Endothelial cell of umbilical vein (primary cell): ENCODE measurements around the gene GOLPH3. TPM values are rescaled to one million over a fixed set of nuclear protein-coding genes. Genes with fewer than 3 reads are reported as not detected.
A peak's percentile ranks its signal among the peaks of the same experiment; 100 is the strongest.

Experiments used
- BruUV-seq: library from RNA; stranded (reverse); fragments of 400-500 nt; replicated peaks from 2 replicates; lab custom pipeline; 2021; lab: Mats Ljungman, UMichigan
- CTCF ChIA-PET: fragments of 300-600, 350-600 bp; sonication (Branson Sonifier 250); formaldehyde crosslinking; loops from one replicate; lab custom pipeline; 2021; ENCODE audit warnings: antibody characterized with exemption, inconsistent platforms; lab: Charles Lee
- POLR2A ChIA-PET: fragments of 300-600, 350-600 bp; sonication (Branson Sonifier 250); formaldehyde crosslinking; loops from one replicate; lab custom pipeline; 2021; ENCODE audit warnings: antibody characterized with exemption, inconsistent platforms; lab: Charles Lee
- DNase-seq: peaks from one replicate; pipeline ENCODE4 v3.0.0-alpha.2; 2011; ENCODE audit warnings: low read depth, low spot score
- FAIRE-seq: peaks from 2 replicates; lab custom pipeline; 2011; peaks lifted over from hg19 to GRCh38; lab: Jason Lieb, UNC
- H2AFZ ChIP-seq: 2 replicates; pipeline ENCODE4 v1.6.0; 2012; ENCODE audit warnings: low read depth, low read length, control low read depth, inconsistent platforms
- H3K27ac ChIP-seq: 2 replicates; pipeline ENCODE4 v1.5.1; 2011; ENCODE audit warnings: low read depth, mild to moderate bottlenecking, control low read depth, low read length, moderate library complexity; ENCODE audit not compliant: insufficient read depth
- H3K27me3 ChIP-seq, 2 experiments: 2 replicates each; pipeline versions ENCODE4 v1.6.0 to v1.6.1; 2011; ENCODE audit warnings: low read length in 2 of 2, mixed read lengths in 1 of 2; ENCODE audit not compliant: control insufficient read depth in 2 of 2, insufficient read depth in 2 of 2
- H3K36me3 ChIP-seq, 2 experiments: 2 replicates in 1 of 2; 3 replicates in 1 of 2; pipeline ENCODE4 v1.5.1; 2011; ENCODE audit warnings: low read length in 2 of 2, mild to moderate bottlenecking in 1 of 2, moderate library complexity in 1 of 2; ENCODE audit not compliant: control insufficient read depth in 2 of 2, insufficient read depth in 2 of 2; ENCODE audit errors: extremely low read depth in 1 of 2
- H3K4me1 ChIP-seq: 3 replicates; pipeline ENCODE4 v1.5.1; 2011; ENCODE audit warnings: mild to moderate bottlenecking, low read length; ENCODE audit not compliant: control insufficient read depth, insufficient read depth; ENCODE audit errors: extremely low read depth
- H3K4me2 ChIP-seq: 2 replicates; pipeline ENCODE4 v1.6.1; 2011; ENCODE audit warnings: low read length, control low read depth, mixed read lengths; ENCODE audit not compliant: insufficient read depth
- H3K4me3 ChIP-seq, 3 experiments: fragments of 200-600 bp in 1 of 3; sonication (generic), shearing (Covaris generic) in 1 of 3; replicated peaks in 1 of 3; 2 replicates each; pipeline ENCODE4 v1.5.1; 2011 to 2016; ENCODE audit warnings: control low read depth in 3 of 3, low read length in 3 of 3, mild to moderate bottlenecking in 2 of 3, inconsistent platforms in 1 of 3, low read depth in 1 of 3, moderate library complexity in 1 of 3; ENCODE audit not compliant: insufficient read depth in 1 of 3
- H3K79me2 ChIP-seq: 2 replicates; pipeline ENCODE4 v1.6.0; 2012; ENCODE audit warnings: low read length, inconsistent platforms; ENCODE audit not compliant: control insufficient read depth, insufficient read depth
- H3K9ac ChIP-seq: replicated peaks from 2 replicates; pipeline ENCODE3; 2011; ENCODE audit warnings: low read length, control low read depth; ENCODE audit not compliant: insufficient read depth; ENCODE audit errors: extremely low read depth
- H3K9me1 ChIP-seq: replicated peaks from 3 replicates; pipeline ENCODE4 v1.6.0; 2011; ENCODE audit warnings: mild to moderate bottlenecking, low read length; ENCODE audit not compliant: control insufficient read depth, insufficient read depth; ENCODE audit errors: extremely low read depth
- H3K9me3 ChIP-seq: replicated peaks from 2 replicates; pipeline ENCODE4 v1.5.1; 2012; ENCODE audit warnings: low read length, inconsistent platforms; ENCODE audit not compliant: control insufficient read depth, insufficient read depth
- H4K20me1 ChIP-seq: replicated peaks from 2 replicates; pipeline ENCODE3; 2011; ENCODE audit warnings: mild to moderate bottlenecking, low read length; ENCODE audit not compliant: control insufficient read depth, insufficient read depth; ENCODE audit errors: extremely low read depth
- CTCF ChIP-seq, 2 donors: IDR thresholded peaks; 1 replicate in 1 of 2; 2 replicates in 1 of 2; pipeline ENCODE4 v1.5.1; 2011; ENCODE audit warnings: low read length in 2 of 2, mild to moderate bottlenecking in 2 of 2, moderate library complexity in 2 of 2, control low read depth in 1 of 2, inconsistent platforms in 1 of 2, low read depth in 1 of 2; ENCODE audit not compliant: insufficient read depth in 1 of 2; ENCODE audit errors: extremely low read depth in 1 of 2
- EZH2 ChIP-seq: IDR thresholded peaks from 2 replicates; pipeline ENCODE4 v1.6.1; 2012; ENCODE audit warnings: borderline replicate concordance, low read depth, mild to moderate bottlenecking, moderate library complexity, low read length, inconsistent platforms; ENCODE audit not compliant: severe bottlenecking
- FOS ChIP-seq: IDR thresholded peaks from 2 replicates; pipeline ENCODE4 v1.6.1; 2011; ENCODE audit warnings: mild to moderate bottlenecking, low read length, moderate library complexity, borderline replicate concordance; ENCODE audit not compliant: insufficient read depth
- GATA2 ChIP-seq: IDR thresholded peaks from 2 replicates; pipeline ENCODE4 v1.7.0; 2011; ENCODE audit warnings: low read depth, mild to moderate bottlenecking, moderate library complexity, mixed read lengths, low read length; ENCODE audit not compliant: insufficient read length, insufficient read depth
- JUN ChIP-seq: IDR thresholded peaks from 2 replicates; pipeline ENCODE4 v1.6.1; 2011; ENCODE audit warnings: borderline replicate concordance, low read depth; ENCODE audit not compliant: insufficient read length, insufficient read depth
- MAX ChIP-seq: IDR thresholded peaks from 2 replicates; pipeline ENCODE4 v1.6.1; 2011; ENCODE audit not compliant: insufficient read depth, insufficient read length
- MYC ChIP-seq: IDR thresholded peaks from one replicate; pipeline ENCODE4 v1.6.1; 2011; ENCODE audit warnings: mild to moderate bottlenecking, low read depth, low read length
- POLR2A ChIP-seq: IDR thresholded peaks from 2 replicates; pipeline ENCODE4 v1.6.1; 2012; ENCODE audit warnings: low read depth, mild to moderate bottlenecking, control low read depth, low read length
- POLR2AphosphoS5 ChIP-seq: IDR thresholded peaks from 2 replicates; pipeline ENCODE4 v1.6.1; 2012; ENCODE audit warnings: low read depth, mild to moderate bottlenecking, control low read depth, low read length, moderate library complexity; ENCODE audit not compliant: insufficient read depth
- dilution Hi-C: fragments of 300-500 bp; cut with MboI; formaldehyde crosslinking; loops from one replicate; pipeline ENCODE4 v1.15.0; 2019; ENCODE audit warnings: low sequenced_read_pairs; ENCODE audit not compliant: extremely low pct_ligation_motif_present
- intact Hi-C: fragments of 100-400 bp; cut with micrococcal nuclease; formaldehyde crosslinking; loops from one replicate; pipeline ENCODE4 v1.10.0; 2022
- polyA plus RNA-seq, 4 experiments: library from polyadenylated mRNA; depleted of rRNA in 3 of 4; stranded (reverse) in 3 of 4; unstranded in 1 of 4; fragments of >200 nt; gene quantifications; 2 replicates each; pipeline versions ENCODE4 v1.2.1 to v1.2.3, GENCODE V29; 2011 to 2012; ENCODE audit warnings: missing spikeins in 1 of 4
- total RNA-seq: library from RNA; stranded (reverse); gene quantifications from 2 replicates; pipeline ENCODE4 v1.2.3, GENCODE V29; 2021

The GOLPH3 gene
- total and polyA plus RNA-seq, 2 donors (not counting 3 experiments of a cell fraction or from before 2014, with no cell fraction given): 38.1 to 70.2 TPM

- Histone ChIP-seq H3K79me2 (peaks cover 92% of the 10 kb centered on the region), H3K9me3 (no peaks in the 10 kb centered on the region), H3K27me3 (no peaks in the 10 kb centered on the region), H3K9me1 (no peaks in the 10 kb centered on the region), H3K27ac (no peak overlapping the region), H3K9ac (no peak overlapping the region), H2AFZ (no peak overlapping the region), H3K4me2 (no peak overlapping the region), H3K4me1 (peaks cover 1% of the 10 kb centered on the region), H3K36me3 (peaks cover 0 to 4% of the 10 kb centered on the region in 2 experiments), H4K20me1 (peaks cover 15% of the 10 kb centered on the region), H3K4me3 (no peak overlapping the region)
- BruUV-seq: no TSS peak
- POLR2A ChIA-PET: no interaction called here
- dilution Hi-C loops (no loop called here), intact Hi-C loops (no loop called here)
- CTCF ChIA-PET: interaction anchor here (1.0 kb wide), 1 partner anchor 12 kb away, joined by 5 read pairs; no protein-coding TSS in a partner anchor
- TF ChIP-seq MYC (no peak), FOS (no peak)
- DNase-seq: no peak
- peak; percentile 8 for FAIRE-seq
These were observed 14.6 kb downstream of the GOLPH3 start for GRCh38 chr5:32159328-32160072.

GRCh38 chr5:32158679-32158975 is 15.5 kb downstream of the GOLPH3 start:
- Histone ChIP-seq H3K9me3 (no peaks in the 10 kb centered on the region), H4K20me1 (peaks cover 15% of the 10 kb centered on the region), H3K27me3 (no peaks in the 10 kb centered on the region), H3K79me2 (peaks cover 92% of the 10 kb centered on the region), H2AFZ (no peak overlapping the region), H3K4me3 (no peak overlapping the region), H3K27ac (no peak overlapping the region), H3K9me1 (no peaks in the 10 kb centered on the region), H3K9ac (no peak overlapping the region), H3K4me2 (no peak overlapping the region), H3K36me3 (peaks cover 0 to 4% of the 10 kb centered on the region in 2 experiments), H3K4me1 (peaks cover 8% of the 10 kb centered on the region)
- BruUV-seq: no TSS peak
- POLR2A ChIA-PET: no interaction called here
- FAIRE-seq: no peak
- dilution Hi-C loops: no loop called here
- TF ChIP-seq FOS (no peak), MAX (no peak), GATA2 (no peak), CTCF (IDR thresholded peaks at IDR 0.05; ENCODE audit: extremely low read depth in 1 of 2, insufficient read depth in 1 of 2, low read depth in 1 of 2, low read length in 2 of 2) (no peak), JUN (no peak), POLR2A (no peak), EZH2 (no peak), POLR2AphosphoS5 (no peak), MYC (no peak)
- DNase-seq: no peak
- intact Hi-C loops: no loop called here
- CTCF ChIA-PET: interaction anchor here (0.9 kb wide), 1 partner anchor 13 kb away, joined by 7 read pairs; no protein-coding TSS in a partner anchor
